ENCODE measurements around the gene TAF6L.
A peak's percentile ranks its signal among the peaks of the same experiment; 100 is the strongest.

The TAF6L gene

GRCh38 chr11:62771144-62772021 lies at the start of gene TAF6L:
TSS of gene TAF6L (plus strand) at chr11:62771396. CDS start at chr11:62775784, 4,388 bp downstream.
- in situ Hi-C loops (cut with MboI; ENCODE audit: low sequenced_read_pairs, unreplicated experiment): no loop called here
- TF ChIP-seq CTCF (IDR thresholded peaks at IDR 0.05; ENCODE audit: borderline replicate concordance, control extremely low read depth, extremely low read depth, insufficient read depth, missing control alignments): no peak
- DNase-seq (ENCODE audit: low spot score): peak; percentile 94

- no peak for DNase-seq (ENCODE audit: low spot score)
- no peak for TF ChIP-seq CTCF (IDR thresholded peaks at IDR 0.05; ENCODE audit: borderline replicate concordance, control extremely low read depth, extremely low read depth, insufficient read depth, missing control alignments)
- in situ Hi-C loops (cut with MboI; ENCODE audit: low sequenced_read_pairs, unreplicated experiment): no loop called here
Observed at GRCh38 chr11:62721994-62722393, 49.2 kb upstream of the TAF6L start.

GRCh38 chr11:62724171-62724570 lies 47.0 kb upstream of the TAF6L start:
- DNase-seq (ENCODE audit: low spot score): no peak
- TF ChIP-seq CTCF (IDR thresholded peaks at IDR 0.05; ENCODE audit: borderline replicate concordance, control extremely low read depth, extremely low read depth, insufficient read depth, missing control alignments): no peak
- in situ Hi-C loops (cut with MboI; ENCODE audit: low sequenced_read_pairs, unreplicated experiment): no loop called here

- in situ Hi-C loops (cut with MboI; ENCODE audit: low sequenced_read_pairs, unreplicated experiment): no loop called here
- no peak for DNase-seq (ENCODE audit: low spot score)
- no peak for TF ChIP-seq CTCF (IDR thresholded peaks at IDR 0.05; ENCODE audit: borderline replicate concordance, control extremely low read depth, extremely low read depth, insufficient read depth, missing control alignments)
Observed at GRCh38 chr11:62725646-62726045, 45.5 kb upstream of the TAF6L start.

GRCh38 chr11:62726156-62726914 lies 44.9 kb upstream of the TAF6L start:
- TF ChIP-seq CTCF (IDR thresholded peaks at IDR 0.05; ENCODE audit: borderline replicate concordance, control extremely low read depth, extremely low read depth, insufficient read depth, missing control alignments): no peak
- DNase-seq (ENCODE audit: low spot score): no peak
- in situ Hi-C loops (cut with MboI; ENCODE audit: low sequenced_read_pairs, unreplicated experiment): no loop called here

GRCh38 chr11:62726915-62727164 lies 44.4 kb upstream of the TAF6L start:
- in situ Hi-C loops (cut with MboI; ENCODE audit: low sequenced_read_pairs, unreplicated experiment): no loop called here
- no peak for DNase-seq (ENCODE audit: low spot score)
- no peak for TF ChIP-seq CTCF (IDR thresholded peaks at IDR 0.05; ENCODE audit: borderline replicate concordance, control extremely low read depth, extremely low read depth, insufficient read depth, missing control alignments)

Measured in GM13976 (cell line).